ENCODE measurements around the gene ABCA13. TPM values are rescaled to one million over a fixed set of nuclear protein-coding genes. Genes with fewer than 3 reads are reported as not detected.

ABCA13 gene
- total and polyA plus RNA-seq, 2 of the 4 experiments (the other 2 are of a cell fraction), result under 0.01 to 0.07 TPM

DNA sequence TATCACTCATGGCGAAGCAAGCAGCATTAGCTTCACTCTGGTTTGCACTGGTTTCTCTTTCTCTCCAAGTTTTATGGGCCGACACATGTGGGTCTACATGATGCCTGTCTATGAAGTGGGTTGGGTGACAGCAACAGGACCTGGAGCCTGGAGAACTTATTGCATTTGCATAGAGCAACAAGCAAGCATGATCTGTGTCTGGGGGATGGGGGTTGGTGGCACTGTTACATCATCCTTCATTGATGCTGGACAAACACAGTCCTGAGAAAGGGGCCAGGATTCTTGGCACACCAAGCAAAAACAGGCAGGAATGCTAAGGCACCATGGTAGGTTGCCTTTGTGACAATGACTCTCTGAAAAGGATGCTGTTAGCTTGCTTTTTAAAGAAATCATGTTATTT is 486.9 kb downstream of the ABCA13 start:
- H3K14ac ChIP-seq (replicated peaks; ENCODE audit: low read depth, low read length), result no peak overlapping the region
- no peak overlapping the region for H3K4me3 ChIP-seq (ENCODE audit: insufficient read depth, low read depth, low read length)
- H2AK5ac ChIP-seq (ENCODE audit: low read depth, low read length), result no peak overlapping the region
- H3K18ac ChIP-seq (ENCODE audit: low read depth, low read length), result no peak overlapping the region
- H3K56ac ChIP-seq (ENCODE audit: extremely low read depth, insufficient read depth, low read length), result no peak overlapping the region
- H2AK9ac ChIP-seq (replicated peaks; ENCODE audit: low read depth, low read length, poor library complexity), result no peak overlapping the region
- no peak overlapping the region for H2BK20ac ChIP-seq (ENCODE audit: low read depth, low read length)
- dilution Hi-C loops (cut with HindIII; ENCODE audit: low sequenced_read_pairs, unreplicated experiment) (no loop called here), intact Hi-C loops (cut with micrococcal nuclease) (no loop called here), in situ Hi-C loops (cut with MboI; ENCODE audit: low sequenced_read_pairs) (no loop called here)
- H2BK15ac ChIP-seq (ENCODE audit: low read depth, low read length), result no peak overlapping the region
- no peaks in the 10 kb centered on the region for H3K27me3 ChIP-seq (ENCODE audit: control insufficient read depth, insufficient read depth, low read length)
- POLR2A ChIA-PET (ENCODE audit: unreplicated experiment), result no interaction called here
- CTCF ChIA-PET, result no interaction called here
- no peak overlapping the region for H3K4ac ChIP-seq (ENCODE audit: low read depth, low read length)
- H3K27ac ChIP-seq (ENCODE audit: insufficient read depth, low read length), result no peak overlapping the region
- no peak overlapping the region for H4K5ac ChIP-seq (ENCODE audit: low read depth, low read length)
- no peak overlapping the region for H4K8ac ChIP-seq (ENCODE audit: low read depth in 2 of 2, low read length in 2 of 2)
- H3K9ac ChIP-seq (ENCODE audit: low read depth, low read length), result no peak overlapping the region
- TF ChIP-seq RCOR1 (IDR thresholded peaks at IDR 0.05; ENCODE audit: insufficient replicate concordance, low read length), result no peak
- H3K23ac ChIP-seq (ENCODE audit: low read depth, low read length), result no peak overlapping the region
- H3K79me1 ChIP-seq (ENCODE audit: low read depth in 1 of 2, low read length in 2 of 2), result no peaks in the 10 kb centered on the region
- H4K20me1 ChIP-seq (ENCODE audit: insufficient read depth, low read length), result no peaks in the 10 kb centered on the region
- DNase-seq, result no peak
- peaks cover 2% of the 10 kb centered on the region for H3K9me3 ChIP-seq (ENCODE audit: control insufficient read depth, insufficient read depth, low read length)
- WGBS, 2 experiments (ENCODE audit: extremely low coverage in 2 of 2, insufficient read length in 1 of 2), result no CpG with 5 or more reads among the region's 2 CpGs
- no peak overlapping the region for H4K91ac ChIP-seq (ENCODE audit: insufficient read depth, low read depth, low read length)
- no peak overlapping the region for H3K4me2 ChIP-seq (ENCODE audit: low read depth, low read length)
- ATAC-seq (ENCODE audit: low read depth), result no peak
- H3K4me1 ChIP-seq (ENCODE audit: control insufficient read depth, insufficient read depth, low read length), result no peaks in the 10 kb centered on the region
- H3K36me3 ChIP-seq (ENCODE audit: control insufficient read depth, insufficient read depth, low read length), result no peaks in the 10 kb centered on the region
- no peak overlapping the region for H2AFZ ChIP-seq (replicated peaks; ENCODE audit: low read length, poor library complexity)
- no peak overlapping the region for H2BK120ac ChIP-seq (ENCODE audit: low read depth, low read length)
- no peaks in the 10 kb centered on the region for H3K9me1 ChIP-seq (ENCODE audit: insufficient read depth, low read length)
- H2BK5ac ChIP-seq (ENCODE audit: low read depth, low read length, poor library complexity, severe bottlenecking), result no peak overlapping the region
- BruUV-seq (replicated peaks), result no TSS peak
